IMR-90 (cell line): Measurements from ENCODE around the gene ZNF654. TPM values are rescaled to one million over a fixed set of nuclear protein-coding genes. Genes with fewer than 3 reads are reported as not detected.

Experiments
- ATAC-seq: fragments of 200-7000 bp; cut with Tn5 transposase; 2 replicates; pipeline ENCODE4 v1.9.1; 2020; ENCODE audit warnings: low read depth, mild to moderate bottlenecking, moderate library complexity
- BruUV-seq: library from RNA; stranded (reverse); fragments of 400-500 nt; replicated peaks from 2 replicates; lab custom pipeline; 2021; lab: Mats Ljungman, UMichigan
- CTCF ChIA-PET: fragments of 300-600 bp; formaldehyde crosslinking; extraction: SDS; loops from one replicate; lab custom pipeline; 2021; ENCODE audit warnings: antibody characterized with exemption; lab: Yijun Ruan, JAX
- POLR2A ChIA-PET: fragments of 300-600 bp; sonication (Branson Sonifier 250); formaldehyde crosslinking; loops from one replicate; lab custom pipeline; 2022; ENCODE audit warnings: antibody characterized with exemption; ENCODE audit not compliant: unreplicated experiment; lab: Charles Lee
- DNase-seq: peaks from one replicate; pipeline ENCODE4 v3.0.0; 2013
- H2AFZ ChIP-seq: replicated peaks from 2 replicates; pipeline ENCODE3; 2013; ENCODE audit warnings: low read length, mild to moderate bottlenecking; ENCODE audit not compliant: poor library complexity
- H2AK5ac ChIP-seq: 2 replicates; pipeline ENCODE4 v1.6.1; 2013; ENCODE audit warnings: low read depth, low read length, inconsistent platforms
- H2AK9ac ChIP-seq: replicated peaks from 2 replicates; pipeline ENCODE3; 2013; ENCODE audit warnings: mild to moderate bottlenecking, low read depth, low read length, moderate library complexity; ENCODE audit not compliant: poor library complexity
- H2BK120ac ChIP-seq: 2 replicates; pipeline ENCODE4 v1.6.1; 2013; ENCODE audit warnings: low read depth, low read length, inconsistent platforms
- H2BK15ac ChIP-seq: 3 replicates; pipeline ENCODE4 v1.6.1; 2013; ENCODE audit warnings: low read depth, low read length, inconsistent platforms
- H2BK20ac ChIP-seq: 2 replicates; pipeline ENCODE4 v1.6.1; 2013; ENCODE audit warnings: low read depth, mild to moderate bottlenecking, inconsistent platforms, low read length, moderate library complexity
- H2BK5ac ChIP-seq: 2 replicates; pipeline ENCODE4 v1.6.1; 2013; ENCODE audit warnings: mild to moderate bottlenecking, low read depth, low read length, inconsistent platforms; ENCODE audit not compliant: poor library complexity, severe bottlenecking
- H3K14ac ChIP-seq: replicated peaks from 2 replicates; pipeline ENCODE4 v1.6.1; 2013; ENCODE audit warnings: low read depth, low read length, inconsistent platforms
- H3K18ac ChIP-seq: 2 replicates; pipeline ENCODE4 v1.6.1; 2013; ENCODE audit warnings: low read depth, low read length, control low read depth
- H3K23ac ChIP-seq: 2 replicates; pipeline ENCODE4 v1.6.1; 2013; ENCODE audit warnings: low read depth, low read length, inconsistent platforms
- H3K27ac ChIP-seq: 2 replicates; pipeline ENCODE4 v1.5.1; 2013; ENCODE audit warnings: mild to moderate bottlenecking, control low read depth, low read length; ENCODE audit not compliant: insufficient read depth
- H3K27me3 ChIP-seq: 2 replicates; pipeline ENCODE4 v1.6.1; 2013; ENCODE audit warnings: low read length; ENCODE audit not compliant: control insufficient read depth, insufficient read depth
- H3K36me3 ChIP-seq: 2 replicates; pipeline ENCODE4 v1.6.1; 2013; ENCODE audit warnings: low read length, mixed read lengths; ENCODE audit not compliant: control insufficient read depth, insufficient read depth
- H3K4ac ChIP-seq: 2 replicates; pipeline ENCODE4 v1.6.1; 2013; ENCODE audit warnings: low read depth, low read length, inconsistent platforms
- H3K4me1 ChIP-seq: 2 replicates; pipeline ENCODE4 v1.6.1; 2013; ENCODE audit warnings: low read length, mixed read lengths; ENCODE audit not compliant: control insufficient read depth, insufficient read depth
- H3K4me2 ChIP-seq: 2 replicates; pipeline ENCODE4 v1.6.1; 2013; ENCODE audit warnings: low read depth, mild to moderate bottlenecking, control low read depth, low read length, moderate library complexity
- H3K4me3 ChIP-seq: 2 replicates; pipeline ENCODE4 v1.5.1; 2013; ENCODE audit warnings: low read depth, mild to moderate bottlenecking, control low read depth, low read length, moderate library complexity; ENCODE audit not compliant: insufficient read depth
- H3K56ac ChIP-seq: 2 replicates; pipeline ENCODE4 v1.6.1; 2013; ENCODE audit warnings: low read length, inconsistent platforms; ENCODE audit not compliant: insufficient read depth; ENCODE audit errors: extremely low read depth
- H3K79me1 ChIP-seq, 2 experiments: 2 replicates each; pipeline ENCODE4 v1.6.1; 2013; ENCODE audit warnings: low read length in 2 of 2, inconsistent platforms in 1 of 2, low read depth in 1 of 2
- H3K9ac ChIP-seq: 2 replicates; pipeline ENCODE4 v1.6.1; 2013; ENCODE audit warnings: low read depth, low read length, control low read depth
- H3K9me1 ChIP-seq: 2 replicates; pipeline ENCODE4 v1.6.1; 2013; ENCODE audit warnings: low read length, inconsistent platforms; ENCODE audit not compliant: insufficient read depth
- H3K9me3 ChIP-seq: 2 replicates; pipeline ENCODE4 v1.6.1; 2013; ENCODE audit warnings: low read length; ENCODE audit not compliant: control insufficient read depth, insufficient read depth
- H4K20me1 ChIP-seq: 2 replicates; pipeline ENCODE4 v1.6.1; 2013; ENCODE audit warnings: low read length, inconsistent platforms; ENCODE audit not compliant: insufficient read depth
- H4K5ac ChIP-seq: 2 replicates; pipeline ENCODE4 v1.6.1; 2013; ENCODE audit warnings: mild to moderate bottlenecking, low read depth, low read length, control low read depth
- H4K8ac ChIP-seq, 2 experiments: 2 replicates each; pipeline ENCODE4 v1.6.1; 2013; ENCODE audit warnings: low read depth in 2 of 2, low read length in 2 of 2, control low read depth in 1 of 2, inconsistent platforms in 1 of 2
- H4K91ac ChIP-seq: 2 replicates; pipeline ENCODE4 v1.6.1; 2013; ENCODE audit warnings: low read depth, low read length, inconsistent platforms; ENCODE audit not compliant: insufficient read depth
- CEBPB ChIP-seq: IDR thresholded peaks from 2 replicates; pipeline ENCODE4 v1.6.1; 2012; ENCODE audit warnings: low read depth, low read length, improper control_type of control experiment
- SMC3 ChIP-seq: fragments of 150-350 bp; IDR thresholded peaks from 2 replicates; pipeline ENCODE4 v1.6.1; 2016; ENCODE audit warnings: low read depth, mild to moderate bottlenecking, antibody characterized with exemption, low read length, moderate library complexity
- WGBS, 2 experiments: methylation state at CpG; one replicate each; pipeline versions ENCODE4 v1.1.5 to v1.1.7; 2013; ENCODE audit warnings: missing lambda C conversion rate in 2 of 2; ENCODE audit not compliant: insufficient read length in 1 of 2; ENCODE audit errors: extremely low coverage in 2 of 2; 5-methylcytosine and 5-hydroxymethylcytosine counted together
- dilution Hi-C: fragments of 300-500 bp; cut with HindIII; formaldehyde crosslinking; loops from one replicate; pipeline ENCODE4 v1.14.3; 2018; ENCODE audit warnings: low sequenced_read_pairs; ENCODE audit not compliant: unreplicated experiment
- in situ Hi-C: fragments of 300-500 bp; cut with MboI; formaldehyde crosslinking; loops from 3 replicates; pipeline ENCODE4 v1.14.3; 2019; ENCODE audit warnings: low sequenced_read_pairs, inconsistent platforms, mixed read lengths
- intact Hi-C: fragments of 100-400 bp; cut with micrococcal nuclease; formaldehyde crosslinking; loops from 2 replicates; pipeline ENCODE4 v1.10.0; 2022
- polyA plus RNA-seq, 3 experiments: library from polyadenylated mRNA; depleted of rRNA; stranded (reverse); fragments of >200 nt; gene quantifications; 2 replicates each; pipeline ENCODE4 v1.2.3, GENCODE V29; 2012; ENCODE audit warnings: low replicate concordance in 1 of 3
- total RNA-seq: library from RNA; depleted of rRNA; stranded (reverse); fragments of >200 nt; gene quantifications from 2 replicates; pipeline ENCODE4 v1.2.3, GENCODE V29; 2012

Gene ZNF654
- total and polyA plus RNA-seq, 2 of the 4 experiments (the other 2 are of a cell fraction), result 3.3 to 11.5 TPM

GRCh38 chr3:88101142-88101541 lies 42.1 kb downstream of the ZNF654 start:
- no peak overlapping the region for H3K56ac ChIP-seq
- in situ Hi-C loops (no loop called here), intact Hi-C loops (no loop called here), dilution Hi-C loops (no loop called here)
- no peaks in the 10 kb centered on the region for H3K9me1 ChIP-seq
- no peak overlapping the region for H3K14ac ChIP-seq
- DNase-seq (no peak), ATAC-seq (peak; percentile 54; the same call in 1 of the 2 replicates)
- no peaks in the 10 kb centered on the region for H3K4me1 ChIP-seq
- no peak overlapping the region for H3K18ac ChIP-seq
- no peak overlapping the region for H2BK120ac ChIP-seq
- no peak overlapping the region for H3K9ac ChIP-seq
- H2BK5ac ChIP-seq, result no peak overlapping the region
- no peak overlapping the region for H2AK5ac ChIP-seq
- H3K36me3 ChIP-seq, result no peaks in the 10 kb centered on the region; the same call in 1 of the 2 replicates
- no peak overlapping the region for H3K4me3 ChIP-seq
- H2BK20ac ChIP-seq, result no peak overlapping the region
- H3K23ac ChIP-seq, result no peak overlapping the region
- no peaks in the 10 kb centered on the region for H4K20me1 ChIP-seq
- no peak overlapping the region for H2AK9ac ChIP-seq
- H3K4ac ChIP-seq, result no peak overlapping the region
- CTCF ChIA-PET, result interaction anchor here (1.5 kb wide), 1 partner anchor 13 kb away, joined by 3 read pairs; no protein-coding TSS in a partner anchor
- TF ChIP-seq CEBPB (peak; percentile 71), SMC3 (no peak)
- H4K8ac ChIP-seq, result no peak overlapping the region
- H3K4me2 ChIP-seq, result no peak overlapping the region; the same call in 1 of the 2 replicates
- no peak overlapping the region for H2BK15ac ChIP-seq
- H4K91ac ChIP-seq, result no peak overlapping the region
- peaks cover 4 to 8% of the 10 kb centered on the region in 2 experiments; a peak in 3 of 4 replicates for H3K79me1 ChIP-seq
- POLR2A ChIA-PET, result interaction anchor here (0.6 kb wide), 1 partner anchor 39 kb away, joined by 5 read pairs; no protein-coding TSS in a partner anchor
- no peak overlapping the region for H2AFZ ChIP-seq
- WGBS, 2 experiments, result no CpG with 5 or more reads among the region's 1 CpG
- no peak overlapping the region for H3K27ac ChIP-seq
- H3K9me3 ChIP-seq, result no peaks in the 10 kb centered on the region
- no peak overlapping the region for H4K5ac ChIP-seq
- no peaks in the 10 kb centered on the region for H3K27me3 ChIP-seq
- BruUV-seq, result no TSS peak
